Sigmoid colon (tissue), 4 donors: ENCODE results near the gene CDX1.

Experiments used
- CTCF ChIP-seq, 4 experiments: fragments of 450-650 bp in 3 of 4; fragments of 200-600 bp in 1 of 4; IDR thresholded peaks; one replicate each; pipeline ENCODE4 v1.5.1; 2016 to 2019; ENCODE audit warnings: antibody characterized with exemption in 4 of 4, mild to moderate bottlenecking in 3 of 4, moderate library complexity in 2 of 4
- EP300 ChIP-seq, 4 donors: sonication (generic); formaldehyde crosslinking; IDR thresholded peaks; one replicate each; pipeline ENCODE4 v1.6.1; 2017; ENCODE audit warnings: antibody characterized with exemption in 4 of 4
- POLR2A ChIP-seq, 2 donors: fragments of 450-650 bp; IDR thresholded peaks; one replicate each; pipeline ENCODE4 v1.6.1; 2016; ENCODE audit warnings: antibody characterized with exemption in 2 of 2, mild to moderate bottlenecking in 2 of 2, moderate library complexity in 2 of 2
- POLR2AphosphoS5 ChIP-seq, 4 donors: sonication (generic); formaldehyde crosslinking; IDR thresholded peaks; one replicate each; pipeline ENCODE4 v1.6.1; 2017; ENCODE audit warnings: antibody characterized with exemption in 4 of 4

DNA sequence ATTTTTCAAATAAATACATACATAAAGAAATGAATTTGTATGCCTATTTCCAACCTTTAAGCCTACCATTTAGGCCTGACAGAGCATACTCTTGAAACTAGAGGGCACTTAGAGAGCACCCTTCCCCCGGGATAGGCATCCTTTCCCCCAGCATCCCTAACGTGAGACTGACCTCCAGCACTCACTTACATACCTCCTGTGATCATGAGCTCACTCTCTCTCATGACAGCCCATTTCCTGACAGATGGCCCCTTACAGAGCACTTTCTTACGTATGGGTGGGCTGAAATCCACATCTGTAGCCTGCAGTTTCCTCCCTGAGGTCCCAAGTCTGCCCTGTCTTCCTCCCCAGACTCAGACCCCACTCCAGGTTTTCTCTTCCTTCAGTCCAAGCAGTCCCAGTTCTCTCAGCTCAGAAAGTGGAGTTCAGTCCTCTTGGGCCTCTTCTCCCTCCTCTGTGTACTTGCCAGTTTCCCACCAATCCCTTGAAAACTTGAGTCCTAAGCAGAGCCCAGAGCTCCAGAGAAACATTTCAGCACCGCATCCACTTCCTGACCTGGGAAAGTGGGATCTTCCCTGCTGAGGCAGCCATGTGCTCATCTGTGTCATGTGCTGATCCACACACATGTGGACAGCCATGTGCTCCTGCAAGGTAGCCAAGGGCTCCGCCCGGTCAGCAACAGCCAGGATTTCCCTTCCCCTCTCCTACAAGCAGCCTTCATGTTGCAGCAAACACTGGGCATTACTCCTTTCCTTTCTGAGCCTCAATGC lies 2.2 kb upstream of the CDX1 start:
- TF ChIP-seq POLR2A (IDR thresholded peaks at IDR 0.05) (no peak), CTCF (IDR thresholded peaks at IDR 0.05) (no peak), POLR2AphosphoS5 (IDR thresholded peaks at IDR 0.05) (no peak), EP300 (IDR thresholded peaks at IDR 0.05) (no peak)
